SK-N-SH (cell line): ENCODE data around the gene ATXN7L2. TPM values are rescaled to one million over a fixed set of nuclear protein-coding genes. Genes with fewer than 3 reads are reported as not detected.

ENCODE experiments used
- CTCF ChIA-PET: fragments of 300-600, 350-600 bp; formaldehyde crosslinking; extraction: SDS; loops from one replicate; lab custom pipeline; 2021; lab: Yijun Ruan, JAX
- POLR2A ChIA-PET: fragments of 350-600 bp; sonication (Branson Sonifier 250); formaldehyde crosslinking; extraction: SDS; loops from one replicate; lab custom pipeline; 2020; ENCODE audit warnings: antibody characterized with exemption, inconsistent platforms; lab: Yijun Ruan, JAX
- DNase-seq: peaks from one replicate; pipeline ENCODE4 v3.0.0; 2012
- H2AFZ ChIP-seq: fragments of 200-600 bp; sonication (generic); 2 replicates; pipeline ENCODE4 v1.8.1; 2016; ENCODE audit warnings: antibody characterized with exemption, mild to moderate bottlenecking, low read depth
- H3F3A ChIP-seq: fragments of 200-600 bp; sonication (generic); replicated peaks from 2 replicates; pipeline ENCODE3; 2016; ENCODE audit warnings: antibody characterized with exemption, mild to moderate bottlenecking; ENCODE audit not compliant: insufficient read depth
- H3K27ac ChIP-seq, 2 experiments: fragments of 200-500 bp in 1 of 2; fragments of 200-600 bp in 1 of 2; sonication (Bioruptor generic) in 1 of 2; sonication (generic), shearing (Covaris generic) in 1 of 2; 2 replicates each; pipeline versions ENCODE4 v1.5.1 to v1.6.1; 2014 to 2016; ENCODE audit warnings: low read depth in 2 of 2, inconsistent platforms in 1 of 2, low read length in 1 of 2, mild to moderate bottlenecking in 1 of 2, mixed read lengths in 1 of 2
- H3K27me3 ChIP-seq: fragments of 200-600 bp; sonication (generic), shearing (Covaris generic); 2 replicates; pipeline ENCODE4 v1.6.1; 2016; ENCODE audit warnings: mixed run types; ENCODE audit not compliant: insufficient read depth
- H3K36me3 ChIP-seq, 2 experiments: fragments of 200-500 bp in 1 of 2; fragments of 200-600 bp in 1 of 2; sonication (Bioruptor generic) in 1 of 2; sonication (generic) in 1 of 2; replicated peaks in 1 of 2; 2 replicates each; pipeline versions ENCODE3 to v1.5.1; 2014 to 2016; ENCODE audit warnings: low read length in 1 of 2, mild to moderate bottlenecking in 1 of 2; ENCODE audit not compliant: insufficient read depth in 2 of 2, control insufficient read depth in 1 of 2
- H3K4me1 ChIP-seq, 2 experiments: fragments of 200-500 bp in 1 of 2; fragments of 200-600 bp in 1 of 2; sonication (Bioruptor generic) in 1 of 2; sonication (generic), shearing (Covaris generic) in 1 of 2; 2 replicates each; pipeline versions ENCODE4 v1.5.1 to v1.6.1; 2014 to 2016; ENCODE audit warnings: low read depth in 1 of 2, low read length in 1 of 2, mixed run types in 1 of 2; ENCODE audit not compliant: insufficient read depth in 2 of 2, control insufficient read depth in 1 of 2
- H3K4me2 ChIP-seq: fragments of 200-600 bp; sonication (generic), shearing (Covaris generic); 2 replicates; pipeline ENCODE4 v1.6.1; 2017; ENCODE audit warnings: mixed run types
- H3K4me3 ChIP-seq, 2 experiments: fragments of 200-500 bp in 1 of 2; fragments of 200-600 bp in 1 of 2; sonication (Bioruptor generic) in 1 of 2; sonication (generic), shearing (Covaris generic) in 1 of 2; 2 replicates each; pipeline versions ENCODE4 v1.5.1 to v1.8.1; 2014 to 2016; ENCODE audit warnings: low read depth in 2 of 2, inconsistent platforms in 1 of 2, low read length in 1 of 2, mild to moderate bottlenecking in 1 of 2, mixed read lengths in 1 of 2, moderate library complexity in 1 of 2
- H3K79me2 ChIP-seq: fragments of 200-600 bp; sonication (generic); 2 replicates; pipeline ENCODE4 v1.8.1; 2017; ENCODE audit warnings: mild to moderate bottlenecking; ENCODE audit not compliant: insufficient read depth
- H3K9ac ChIP-seq: fragments of 200-600 bp; sonication (generic); 2 replicates; pipeline ENCODE4 v1.6.1; 2017; ENCODE audit warnings: mixed run types
- H3K9me2 ChIP-seq: fragments of 200-600 bp; sonication (generic); 2 replicates; pipeline ENCODE4 v1.6.1; 2017; ENCODE audit warnings: mixed run types
- H3K9me3 ChIP-seq: fragments of 200-600 bp; sonication (generic); 2 replicates; pipeline ENCODE4 v1.6.1; 2017; ENCODE audit warnings: mixed run types, mild to moderate bottlenecking, moderate library complexity
- H4K20me1 ChIP-seq: fragments of 200-600 bp; sonication (generic); 2 replicates; pipeline ENCODE4 v1.6.1; 2017; ENCODE audit warnings: mild to moderate bottlenecking, mixed run types; ENCODE audit not compliant: insufficient read depth
- ELF1 ChIP-seq: IDR thresholded peaks from 2 replicates; pipeline ENCODE4 v1.4.0; 2012
- EP300 ChIP-seq, 2 experiments: IDR thresholded peaks; 2 replicates each; pipeline versions ENCODE4 v1.4.0 to v1.6.1; 2012; ENCODE audit warnings: borderline replicate concordance in 1 of 2, low read depth in 1 of 2, low read length in 1 of 2
- GABPA ChIP-seq: IDR thresholded peaks from 2 replicates; pipeline ENCODE4 v1.4.0; 2012; ENCODE audit warnings: low read depth, mild to moderate bottlenecking
- JUND ChIP-seq: IDR thresholded peaks from 2 replicates; pipeline ENCODE4 v1.4.0; 2012
- NRF1 ChIP-seq: IDR thresholded peaks from 2 replicates; pipeline ENCODE4 v1.6.1; 2012; ENCODE audit warnings: low read depth, mild to moderate bottlenecking, low read length
- POLR2AphosphoS5 ChIP-seq: IDR thresholded peaks from 2 replicates; pipeline ENCODE4 v1.6.1; 2012; ENCODE audit warnings: low read depth, low read length
- RAD21 ChIP-seq: IDR thresholded peaks from 2 replicates; pipeline ENCODE4 v1.6.1; 2012; ENCODE audit warnings: mild to moderate bottlenecking, low read length
- RCOR1 ChIP-seq: fragments of 150-350 bp; IDR thresholded peaks from 2 replicates; pipeline ENCODE4 v1.6.1; 2017; ENCODE audit warnings: antibody characterized with exemption, low read length
- TAF1 ChIP-seq: IDR thresholded peaks from 2 replicates; pipeline ENCODE4 v1.6.1; 2012; ENCODE audit warnings: low read depth, mild to moderate bottlenecking, low read length, moderate library complexity, borderline replicate concordance
- WGBS: methylation state at CpG from one replicate; pipeline ENCODE4 v1.1.6; 2017; ENCODE audit warnings: low lambda C conversion rate; 5-methylcytosine and 5-hydroxymethylcytosine counted together
- polyA plus RNA-seq, 3 experiments: library from polyadenylated mRNA; depleted of rRNA; stranded (reverse); fragments of >200 nt; gene quantifications; 2 replicates each; pipeline ENCODE4 v1.2.3, GENCODE V29; 2012
- TF ChIP-seq, protein P1 (sequence below): IDR thresholded peaks from 2 replicates; pipeline ENCODE4 v1.4.0; 2012; ENCODE audit warnings: low read depth, borderline replicate concordance
- TF ChIP-seq, protein P2 (sequence below): IDR thresholded peaks from 2 replicates; pipeline ENCODE4; 2012
- TF ChIP-seq, protein P3 (sequence below): fragments of 150-350 bp; IDR thresholded peaks from 2 replicates; pipeline ENCODE4 v1.6.1; 2017; ENCODE audit warnings: antibody characterized with exemption, low read length, low read depth, borderline replicate concordance
- TF ChIP-seq, protein P4 (sequence below): fragments of 150-350 bp; IDR thresholded peaks from 2 replicates; pipeline ENCODE4 v1.6.1; 2016; ENCODE audit warnings: mild to moderate bottlenecking, low read depth, low read length

The ATXN7L2 gene
- polyA plus RNA-seq, 1 of the 3 experiments (the other 2 are of a cell fraction): 4.0 TPM

DNA sequence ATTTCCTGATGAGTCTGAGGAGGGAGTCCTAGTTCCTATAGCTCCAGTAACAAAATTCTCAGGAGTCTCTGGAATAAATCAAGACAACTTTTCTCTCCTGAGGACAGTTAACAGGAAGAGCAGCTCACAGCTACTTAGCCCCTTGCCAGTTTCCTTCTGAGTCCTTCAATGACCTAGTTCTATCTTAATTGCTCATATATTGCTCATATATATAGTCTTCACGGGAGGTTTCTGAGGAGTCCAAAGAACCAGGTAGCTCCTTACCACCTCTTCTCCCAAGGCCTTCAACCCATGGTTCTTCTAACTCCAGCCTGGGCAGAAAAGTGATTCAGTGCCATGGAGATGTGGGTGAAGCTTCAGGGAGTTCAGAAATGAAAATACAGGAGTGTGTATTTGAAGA, 21.3 kb downstream of the ATXN7L2 start:
- no peak overlapping the region for H3K4me3 ChIP-seq
- H2AFZ ChIP-seq: no peak overlapping the region
- DNase-seq: no peak
- H4K20me1 ChIP-seq: no peaks in the 10 kb centered on the region
- no peaks in the 10 kb centered on the region for H3K79me2 ChIP-seq
- H3K27ac ChIP-seq: no peak overlapping the region
- no peaks in the 10 kb centered on the region for H3K27me3 ChIP-seq
- no peaks in the 10 kb centered on the region for H3K9me2 ChIP-seq
- TF ChIP-seq RCOR1 (no peak), POLR2AphosphoS5 (no peak), JUND (no peak), ELF1 (no peak), RAD21 (no peak), GABPA (no peak), TAF1 (no peak), EP300 (IDR thresholded peaks at IDR 0.05; ENCODE audit: borderline replicate concordance in 1 of 2, low read depth in 1 of 2, low read length in 1 of 2) (no peak), NRF1 (no peak)
- TF ChIP-seq, protein P1, sequence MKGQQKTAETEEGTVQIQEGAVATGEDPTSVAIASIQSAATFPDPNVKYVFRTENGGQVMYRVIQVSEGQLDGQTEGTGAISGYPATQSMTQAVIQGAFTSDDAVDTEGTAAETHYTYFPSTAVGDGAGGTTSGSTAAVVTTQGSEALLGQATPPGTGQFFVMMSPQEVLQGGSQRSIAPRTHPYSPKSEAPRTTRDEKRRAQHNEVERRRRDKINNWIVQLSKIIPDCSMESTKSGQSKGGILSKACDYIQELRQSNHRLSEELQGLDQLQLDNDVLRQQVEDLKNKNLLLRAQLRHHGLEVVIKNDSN: no peak
- TF ChIP-seq, protein P2, sequence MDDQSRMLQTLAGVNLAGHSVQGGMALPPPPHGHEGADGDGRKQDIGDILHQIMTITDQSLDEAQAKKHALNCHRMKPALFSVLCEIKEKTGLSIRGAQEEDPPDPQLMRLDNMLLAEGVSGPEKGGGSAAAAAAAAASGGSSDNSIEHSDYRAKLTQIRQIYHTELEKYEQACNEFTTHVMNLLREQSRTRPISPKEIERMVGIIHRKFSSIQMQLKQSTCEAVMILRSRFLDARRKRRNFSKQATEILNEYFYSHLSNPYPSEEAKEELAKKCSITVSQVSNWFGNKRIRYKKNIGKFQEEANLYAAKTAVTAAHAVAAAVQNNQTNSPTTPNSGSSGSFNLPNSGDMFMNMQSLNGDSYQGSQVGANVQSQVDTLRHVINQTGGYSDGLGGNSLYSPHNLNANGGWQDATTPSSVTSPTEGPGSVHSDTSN: no peak
- TF ChIP-seq, protein P3, sequence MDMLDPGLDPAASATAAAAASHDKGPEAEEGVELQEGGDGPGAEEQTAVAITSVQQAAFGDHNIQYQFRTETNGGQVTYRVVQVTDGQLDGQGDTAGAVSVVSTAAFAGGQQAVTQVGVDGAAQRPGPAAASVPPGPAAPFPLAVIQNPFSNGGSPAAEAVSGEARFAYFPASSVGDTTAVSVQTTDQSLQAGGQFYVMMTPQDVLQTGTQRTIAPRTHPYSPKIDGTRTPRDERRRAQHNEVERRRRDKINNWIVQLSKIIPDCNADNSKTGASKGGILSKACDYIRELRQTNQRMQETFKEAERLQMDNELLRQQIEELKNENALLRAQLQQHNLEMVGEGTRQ: no peak
- TF ChIP-seq, protein P4, sequence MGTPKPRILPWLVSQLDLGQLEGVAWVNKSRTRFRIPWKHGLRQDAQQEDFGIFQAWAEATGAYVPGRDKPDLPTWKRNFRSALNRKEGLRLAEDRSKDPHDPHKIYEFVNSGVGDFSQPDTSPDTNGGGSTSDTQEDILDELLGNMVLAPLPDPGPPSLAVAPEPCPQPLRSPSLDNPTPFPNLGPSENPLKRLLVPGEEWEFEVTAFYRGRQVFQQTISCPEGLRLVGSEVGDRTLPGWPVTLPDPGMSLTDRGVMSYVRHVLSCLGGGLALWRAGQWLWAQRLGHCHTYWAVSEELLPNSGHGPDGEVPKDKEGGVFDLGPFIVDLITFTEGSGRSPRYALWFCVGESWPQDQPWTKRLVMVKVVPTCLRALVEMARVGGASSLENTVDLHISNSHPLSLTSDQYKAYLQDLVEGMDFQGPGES: no peak
- H3K36me3 ChIP-seq: no peaks in the 10 kb centered on the region
- H3K4me2 ChIP-seq: no peak overlapping the region
- peaks cover 0 to 11% of the 10 kb centered on the region in 2 experiments; a peak in 1 of 4 replicates for H3K4me1 ChIP-seq
- no peaks in the 10 kb centered on the region for H3K9me3 ChIP-seq
- no peaks in the 10 kb centered on the region for H3F3A ChIP-seq
- no peak overlapping the region for H3K9ac ChIP-seq
- POLR2A ChIA-PET: no interaction called here
- CTCF ChIA-PET: interaction anchor here (1.2 to 40.2 kb wide), 4 partner anchors 16 to 272 kb away, joined by 3 to 1710 read pairs (median 121); partner anchors contain the start of genes ATXN7L2, CYB561D1 and GPR61
- 89% methylated on average over 1 of the region's 1 CpG for WGBS
